Smooth muscle cell (in vitro differentiated cells): ENCODE data around the gene CA5A. TPM values are rescaled to one million over a fixed set of nuclear protein-coding genes. Genes with fewer than 3 reads are reported as not detected.

Experiments
- DNase-seq: peaks from one replicate; lab custom pipeline; 2025; ENCODE audit not compliant: unreplicated experiment; lab: John Stamatoyannopoulos, UW
- H2AFZ ChIP-seq: fragments of 200-600 bp; sonication (generic); 2 replicates; pipeline ENCODE4 v1.6.0; 2016; ENCODE audit warnings: antibody characterized with exemption, low read depth, mild to moderate bottlenecking
- H3F3A ChIP-seq: fragments of 200-600 bp; sonication (generic); 2 replicates; pipeline ENCODE4 v1.6.0; 2017; ENCODE audit warnings: antibody characterized with exemption, low read depth
- H3K27ac ChIP-seq: fragments of 200-600 bp; sonication (generic); 2 replicates; pipeline ENCODE4 v1.5.1; 2016; ENCODE audit warnings: low read depth, mild to moderate bottlenecking
- H3K27me3 ChIP-seq: fragments of 200-600 bp; sonication (generic); 2 replicates; pipeline ENCODE4 v1.6.1; 2016; ENCODE audit warnings: low read depth, mild to moderate bottlenecking
- H3K36me3 ChIP-seq: fragments of 200-600 bp; sonication (generic); 2 replicates; pipeline ENCODE4 v1.5.1; 2016; ENCODE audit warnings: low read depth
- H3K4me1 ChIP-seq: fragments of 200-600 bp; sonication (generic); 2 replicates; pipeline ENCODE4 v1.5.1; 2016; ENCODE audit warnings: low read depth
- H3K4me2 ChIP-seq: fragments of 200-600 bp; sonication (generic); 2 replicates; pipeline ENCODE4 v1.6.0; 2016; ENCODE audit warnings: mild to moderate bottlenecking
- H3K4me3 ChIP-seq: fragments of 200-600 bp; sonication (generic); 2 replicates; pipeline ENCODE4 v1.5.1; 2016; ENCODE audit warnings: mild to moderate bottlenecking
- H3K79me2 ChIP-seq: fragments of 200-600 bp; sonication (generic); 2 replicates; pipeline ENCODE4 v1.6.0; 2016; ENCODE audit warnings: low read depth, mild to moderate bottlenecking
- H3K9ac ChIP-seq: fragments of 200-600 bp; sonication (generic); 2 replicates; pipeline ENCODE4 v1.6.0; 2016; ENCODE audit warnings: low read depth
- H3K9me3 ChIP-seq: fragments of 200-600 bp; sonication (generic); replicated peaks from 2 replicates; pipeline ENCODE4 v1.5.1; 2016; ENCODE audit warnings: low read depth
- H4K20me1 ChIP-seq: fragments of 200-600 bp; sonication (generic); 2 replicates; pipeline ENCODE4 v1.6.0; 2016; ENCODE audit warnings: low read depth
- CTCF ChIP-seq: fragments of 200-600 bp; sonication (generic); IDR thresholded peaks from 2 replicates; pipeline ENCODE4 v1.5.1; 2017; ENCODE audit warnings: borderline replicate concordance, mild to moderate bottlenecking, antibody characterized with exemption; ENCODE audit not compliant: insufficient read depth, poor library complexity, severe bottlenecking
- WGBS: methylation state at CpG from one replicate; pipeline ENCODE4 v1.1.7; 2016; ENCODE audit warnings: low lambda C conversion rate; 5-methylcytosine and 5-hydroxymethylcytosine counted together
- polyA plus RNA-seq: library from polyadenylated mRNA; unstranded; fragments of >200 nt; fragmentation: Nextera tagmentation; extraction: Ambion mirVana; gene quantifications from 2 replicates; pipeline ENCODE4 v1.2.1, GENCODE V29; 2016
- total RNA-seq: library from RNA; depleted of rRNA; stranded (reverse); fragments of >200 nt; gene quantifications from 2 replicates; pipeline ENCODE4 v1.2.3, GENCODE V29; 2014

The CA5A gene
- total and polyA plus RNA-seq, 2 experiments from 2014 or later: not detected

GRCh38 chr16:87948119-87948545, 11.8 kb upstream of the CA5A start:
- H2AFZ ChIP-seq: no peak overlapping the region

GRCh38 chr16:87947356-87948118, 11.2 kb upstream of the CA5A start:
- no peak for DNase-seq
- no peak overlapping the region for H2AFZ ChIP-seq
- TF ChIP-seq CTCF: no peak
- no peaks in the 10 kb centered on the region for H3K27me3 ChIP-seq
- H3K9me3 ChIP-seq: no peaks in the 10 kb centered on the region
- peaks cover 6% of the 10 kb centered on the region for H3F3A ChIP-seq
- peaks cover 9% of the 10 kb centered on the region for H3K79me2 ChIP-seq
- H3K4me1 ChIP-seq: peaks cover 3% of the 10 kb centered on the region
- no peak overlapping the region for H3K4me2 ChIP-seq
- H3K4me3 ChIP-seq: no peak overlapping the region
- no peak overlapping the region for H3K9ac ChIP-seq
- no peaks in the 10 kb centered on the region for H4K20me1 ChIP-seq
- WGBS: 96% methylated on average over 22 of the region's 22 CpGs
- H3K36me3 ChIP-seq: no peaks in the 10 kb centered on the region
- no peak overlapping the region for H3K27ac ChIP-seq

More at GRCh38 chr16:87948119-87948545, 11.8 kb upstream of the CA5A start:
- H3K27me3 ChIP-seq: no peaks in the 10 kb centered on the region
- H4K20me1 ChIP-seq: no peaks in the 10 kb centered on the region
- DNase-seq: no peak
- H3K79me2 ChIP-seq: peaks cover 15% of the 10 kb centered on the region
- no peak for TF ChIP-seq CTCF
- no peaks in the 10 kb centered on the region for H3K36me3 ChIP-seq
- H3K4me1 ChIP-seq: peaks cover 3% of the 10 kb centered on the region
- peaks cover 6% of the 10 kb centered on the region for H3F3A ChIP-seq
- no peak overlapping the region for H3K4me2 ChIP-seq
- H3K27ac ChIP-seq: no peak overlapping the region
- H3K9ac ChIP-seq: no peak overlapping the region
- 87% methylated on average over 8 of the region's 12 CpGs for WGBS
- H3K4me3 ChIP-seq: no peak overlapping the region
- H3K9me3 ChIP-seq: no peaks in the 10 kb centered on the region

- Histone ChIP-seq H3K27ac (no peak overlapping the region), H3K36me3 (no peaks in the 10 kb centered on the region), H4K20me1 (no peaks in the 10 kb centered on the region), H3K4me2 (no peak overlapping the region), H3K4me3 (no peak overlapping the region), H2AFZ (no peak overlapping the region), H3K79me2 (peaks cover 1% of the 10 kb centered on the region), H3K27me3 (no peaks in the 10 kb centered on the region), H3K4me1 (no peaks in the 10 kb centered on the region), H3K9ac (no peak overlapping the region), H3F3A (no peaks in the 10 kb centered on the region), H3K9me3 (no peaks in the 10 kb centered on the region)
- 89% methylated on average over 14 of the region's 14 CpGs for WGBS
- TF ChIP-seq CTCF: no peak
- DNase-seq: no peak
Observed at GRCh38 chr16:87946596-87947347, 10.4 kb upstream of the CA5A start.
